K562 (cell line): ENCODE results near the gene VARS1. TPM values are rescaled to one million over a fixed set of nuclear protein-coding genes. Genes with fewer than 3 reads are reported as not detected.

ENCODE experiments used
- BACH1 ChIP-seq: fragments of 200-800 bp; sonication (Bioruptor generic); IDR thresholded peaks from 2 replicates; pipeline ENCODE4 v1.6.1; 2016; ENCODE audit warnings: missing genetic modification characterization, missing compliant biosample characterization
- BMI1 ChIP-seq: fragments of 150-350 bp; IDR thresholded peaks from 2 replicates; pipeline ENCODE4 v1.6.1; 2014; ENCODE audit warnings: low read length
- CBFB ChIP-seq: sonication (generic); formaldehyde crosslinking; IDR thresholded peaks from 2 replicates; pipeline ENCODE4 v1.4.0; 2020; ENCODE audit warnings: mild to moderate bottlenecking, missing genetic modification reagents
- CBX8 ChIP-seq: fragments of 200-600 bp; sonication (generic); IDR thresholded peaks from 2 replicates; pipeline ENCODE4 v1.6.1; 2012; ENCODE audit warnings: borderline replicate concordance, mixed run types, low read depth, mild to moderate bottlenecking, moderate library complexity, mixed read lengths, low read length, control low read depth, inconsistent platforms; ENCODE audit not compliant: poor library complexity, severe bottlenecking; ENCODE audit errors: extremely low read depth
- DNMT1 ChIP-seq: fragments of 450-650 bp; IDR thresholded peaks from 2 replicates; pipeline ENCODE4 v1.6.1; 2016; ENCODE audit warnings: antibody characterized with exemption, mild to moderate bottlenecking
- E2F3 ChIP-seq: fragments of 250-450 bp; sonication (Bioruptor Pico); IDR thresholded peaks from 2 replicates; pipeline ENCODE4 v1.4.0; 2020; ENCODE audit warnings: mild to moderate bottlenecking
- ELF4 ChIP-seq: fragments of 450-650 bp; formaldehyde crosslinking; IDR thresholded peaks from 2 replicates; pipeline ENCODE4 v1.4.0; 2022; ENCODE audit warnings: missing genetic modification characterization
- HIVEP1 ChIP-seq: fragments of 250-450 bp; sonication (Bioruptor Pico); IDR thresholded peaks from 2 replicates; pipeline ENCODE4 v1.4.0; 2020; ENCODE audit warnings: mild to moderate bottlenecking
- HMGN3 ChIP-seq: IDR thresholded peaks from 2 replicates; pipeline ENCODE4 v1.6.1; 2011; ENCODE audit warnings: borderline replicate concordance, low read depth, mild to moderate bottlenecking, mixed read lengths, low read length; ENCODE audit not compliant: insufficient read length; ENCODE audit errors: extremely low read depth
- HNRNPLL ChIP-seq: fragments of 200-400 bp; formaldehyde crosslinking; IDR thresholded peaks from 2 replicates; pipeline ENCODE4 v1.6.1; 2017; ENCODE audit warnings: low read length, low read depth, mild to moderate bottlenecking; ENCODE audit not compliant: poor library complexity, severe bottlenecking
- MCM7 ChIP-seq, 2 experiments: fragments of 450-650 bp; IDR thresholded peaks; 2 replicates each; pipeline ENCODE4 v1.6.1; 2016 to 2018
- MECOM ChIP-seq: fragments of 250-450 bp; sonication (Bioruptor Pico); IDR thresholded peaks from 2 replicates; pipeline ENCODE4 v1.8.0; 2022; ENCODE audit warnings: inconsistent platforms
- NCOA1 ChIP-seq: fragments of 450-650 bp; IDR thresholded peaks from 2 replicates; pipeline ENCODE4 v1.6.1; 2016; ENCODE audit warnings: low read depth
- NR1H2 ChIP-seq: sonication (generic); formaldehyde crosslinking; IDR thresholded peaks from 2 replicates; pipeline ENCODE4 v1.4.0; 2020; ENCODE audit warnings: mild to moderate bottlenecking, missing genetic modification reagents
- OTX1 ChIP-seq: fragments of 450-650 bp; formaldehyde crosslinking; IDR thresholded peaks from 2 replicates; pipeline ENCODE4 v1.4.0; 2022; ENCODE audit warnings: mild to moderate bottlenecking
- RBFOX2 ChIP-seq: fragments of 200-400 bp; formaldehyde crosslinking; IDR thresholded peaks from 2 replicates; pipeline ENCODE4 v1.6.1; 2017; ENCODE audit warnings: low read depth, mild to moderate bottlenecking, low read length, moderate library complexity
- RBM25 ChIP-seq: fragments of 200-400 bp; formaldehyde crosslinking; IDR thresholded peaks from 2 replicates; pipeline ENCODE4 v1.6.1; 2018; ENCODE audit warnings: low read length, low read depth, moderate library complexity; ENCODE audit not compliant: severe bottlenecking
- RNF2 ChIP-seq: sonication (generic); IDR thresholded peaks from 2 replicates; pipeline ENCODE4 v1.6.1; 2016
- SIRT6 ChIP-seq: IDR thresholded peaks from one replicate; pipeline ENCODE4 v1.6.1; 2012; ENCODE audit warnings: low read depth, mild to moderate bottlenecking, control low read depth, inconsistent platforms, low read length, moderate library complexity
- TAF1 ChIP-seq: IDR thresholded peaks from 2 replicates; pipeline ENCODE4 v1.6.1; 2011; ENCODE audit warnings: mild to moderate bottlenecking, low read length, moderate library complexity; ENCODE audit not compliant: insufficient read depth, control insufficient read depth, severe bottlenecking; ENCODE audit errors: extremely low read depth
- ZBED1 ChIP-seq: IDR thresholded peaks from 2 replicates; pipeline ENCODE4 v1.6.1; 2014
- ZFPM2 ChIP-seq: fragments of 250-450 bp; sonication (Bioruptor Pico); IDR thresholded peaks from 2 replicates; pipeline ENCODE4 v1.5.1; 2022; ENCODE audit warnings: mild to moderate bottlenecking
- ZNF133 ChIP-seq: fragments of 250-450 bp; sonication (Bioruptor Pico); IDR thresholded peaks from 2 replicates; pipeline ENCODE4 v1.4.0; 2020; ENCODE audit warnings: mild to moderate bottlenecking
- ZNF146 ChIP-seq: IDR thresholded peaks from one replicate; pipeline ENCODE4 v1.6.1; 2018; ENCODE audit warnings: missing compliant biosample characterization; ENCODE audit not compliant: unreplicated experiment
- ZNF165 ChIP-seq: fragments of 250-450 bp; sonication (Bioruptor Pico); IDR thresholded peaks from 2 replicates; pipeline ENCODE4 v1.4.0; 2020; ENCODE audit warnings: borderline replicate concordance
- polyA plus RNA-seq, 8 experiments: library from polyadenylated mRNA; depleted of rRNA in 4 of 8; stranded (reverse) in 5 of 8; unstranded in 3 of 8; fragments of >200 nt; fragmentation: Nextera tagmentation in 2 of 8; fragmentation: Illumina TruSeq in 1 of 8; extraction: Ambion mirVana in 2 of 8; extraction: Trizol in 1 of 8; gene quantifications; 2 replicates each; pipeline versions ENCODE4 v1.2.1 to v1.2.3, GENCODE V29; 2011 to 2014; ENCODE audit warnings: inconsistent platforms in 1 of 8, missing spikeins in 1 of 8
- total RNA-seq, 7 experiments: library from RNA; depleted of rRNA in 6 of 7; stranded (reverse); fragments of >200 nt in 6 of 7; fragmentation: Illumina TruSeq in 2 of 7; extraction: Trizol in 2 of 7; gene quantifications; 2 replicates each; pipeline versions ENCODE4 v1.2.1 to v1.2.3, GENCODE V29; 2011 to 2021; ENCODE audit warnings: low replicate concordance in 1 of 7
- TF ChIP-seq, protein P1 (sequence below): sonication (generic); formaldehyde crosslinking; IDR thresholded peaks from 2 replicates; pipeline ENCODE4 v1.8.0; 2022; ENCODE audit warnings: mild to moderate bottlenecking, missing genetic modification reagents
- TF ChIP-seq, protein P2 (sequence below): fragments of 250-450 bp; sonication (Bioruptor Pico); IDR thresholded peaks from 2 replicates; pipeline ENCODE4 v1.8.0; 2022; ENCODE audit warnings: inconsistent platforms, mild to moderate bottlenecking, moderate library complexity, borderline replicate concordance
- TF ChIP-seq, protein P3 (sequence below): fragments of 250-450 bp; sonication (Bioruptor Pico); IDR thresholded peaks from 2 replicates; pipeline ENCODE4 v1.9.0; 2021; ENCODE audit warnings: mild to moderate bottlenecking
- TF ChIP-seq, protein P4 (sequence below): sonication (generic); formaldehyde crosslinking; IDR thresholded peaks from 2 replicates; pipeline ENCODE4 v1.8.0; 2023; ENCODE audit warnings: mild to moderate bottlenecking, missing genetic modification reagents

VARS1 gene
- total and polyA plus RNA-seq, 9 of the 15 experiments (the other 6 are each of a cell fraction or from before 2014, with no cell fraction given), result 2.9 to 488 (median 130) TPM

DNA sequence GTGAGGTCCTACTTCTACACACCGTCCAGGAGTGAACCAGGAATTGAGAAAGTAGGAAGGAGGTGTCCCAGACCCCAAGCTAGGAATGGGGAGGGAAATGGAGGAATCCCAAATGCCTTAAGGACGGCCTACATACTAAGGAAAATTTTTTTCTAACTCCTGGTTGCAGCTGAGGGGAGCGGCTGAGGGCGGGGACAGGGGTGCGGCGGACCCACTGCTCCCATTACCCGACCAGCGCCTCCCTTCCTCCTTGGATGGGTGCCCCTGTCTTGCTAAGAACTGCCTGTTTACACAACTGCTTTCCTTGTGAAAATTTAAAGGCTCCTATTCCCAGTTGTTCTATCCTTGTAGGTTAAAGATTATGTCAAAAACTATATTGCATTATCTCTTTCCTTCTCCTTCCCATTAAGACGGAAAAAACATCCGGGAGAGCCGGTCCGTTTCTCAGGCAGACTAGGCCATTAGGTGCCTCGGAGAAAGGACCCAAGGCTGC is 31.3 kb upstream of the VARS1 start (continued):
- TF ChIP-seq SIRT6, result no peak
- no peak for TF ChIP-seq ZBED1
- TF ChIP-seq, protein P1, sequence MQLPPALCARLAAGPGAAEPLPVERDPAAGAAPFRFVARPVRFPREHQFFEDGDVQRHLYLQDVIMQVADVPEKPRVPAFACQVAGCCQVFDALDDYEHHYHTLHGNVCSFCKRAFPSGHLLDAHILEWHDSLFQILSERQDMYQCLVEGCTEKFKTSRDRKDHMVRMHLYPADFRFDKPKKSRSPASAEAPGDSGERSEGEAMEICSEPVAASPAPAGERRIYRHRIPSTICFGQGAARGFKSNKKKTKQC (CRISPR knock-in tag), result no peak
- TF ChIP-seq MECOM, result no peak; the same call in 1 of the 2 replicates
- TF ChIP-seq BACH1 (tag), result no peak; the same call in 1 of the 2 replicates
- TF ChIP-seq ELF4 (CRISPR knock-in tag), result peak; percentile 81; the same call in 1 of the 2 replicates
- TF ChIP-seq RNF2, result no peak
- TF ChIP-seq CBX8, result no peak
- TF ChIP-seq ZNF165 (CRISPR knock-in tag), result peak; percentile 85; the same call in 1 of the 2 replicates
- peak; percentile 48; the same call in 1 of the 2 replicates for TF ChIP-seq ZNF133 (CRISPR knock-in tag)
- TF ChIP-seq, protein P2, sequence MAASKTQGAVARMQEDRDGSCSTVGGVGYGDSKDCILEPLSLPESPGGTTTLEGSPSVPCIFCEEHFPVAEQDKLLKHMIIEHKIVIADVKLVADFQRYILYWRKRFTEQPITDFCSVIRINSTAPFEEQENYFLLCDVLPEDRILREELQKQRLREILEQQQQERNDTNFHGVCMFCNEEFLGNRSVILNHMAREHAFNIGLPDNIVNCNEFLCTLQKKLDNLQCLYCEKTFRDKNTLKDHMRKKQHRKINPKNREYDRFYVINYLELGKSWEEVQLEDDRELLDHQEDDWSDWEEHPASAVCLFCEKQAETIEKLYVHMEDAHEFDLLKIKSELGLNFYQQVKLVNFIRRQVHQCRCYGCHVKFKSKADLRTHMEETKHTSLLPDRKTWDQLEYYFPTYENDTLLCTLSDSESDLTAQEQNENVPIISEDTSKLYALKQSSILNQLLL (CRISPR knock-in tag), result no peak
- TF ChIP-seq ZFPM2 (CRISPR knock-in tag), result no peak
- no peak for TF ChIP-seq E2F3
- TF ChIP-seq BMI1, result no peak
- no peak for TF ChIP-seq RBFOX2
- TF ChIP-seq, protein P3, sequence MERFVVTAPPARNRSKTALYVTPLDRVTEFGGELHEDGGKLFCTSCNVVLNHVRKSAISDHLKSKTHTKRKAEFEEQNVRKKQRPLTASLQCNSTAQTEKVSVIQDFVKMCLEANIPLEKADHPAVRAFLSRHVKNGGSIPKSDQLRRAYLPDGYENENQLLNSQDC, result no peak; the same call in 1 of the 2 replicates
- 0 out of 2 replicates have a peak, but pooled peaks have one; percentile 28 for TF ChIP-seq DNMT1
- no peak for TF ChIP-seq NCOA1
- peak; percentile 69; the same call in 1 of the 2 replicates for TF ChIP-seq HIVEP1 (CRISPR knock-in tag)
- no peak for TF ChIP-seq HMGN3
- TF ChIP-seq RBM25, result no peak
- TF ChIP-seq CBFB (CRISPR knock-in tag), result no peak
- TF ChIP-seq, protein P4, sequence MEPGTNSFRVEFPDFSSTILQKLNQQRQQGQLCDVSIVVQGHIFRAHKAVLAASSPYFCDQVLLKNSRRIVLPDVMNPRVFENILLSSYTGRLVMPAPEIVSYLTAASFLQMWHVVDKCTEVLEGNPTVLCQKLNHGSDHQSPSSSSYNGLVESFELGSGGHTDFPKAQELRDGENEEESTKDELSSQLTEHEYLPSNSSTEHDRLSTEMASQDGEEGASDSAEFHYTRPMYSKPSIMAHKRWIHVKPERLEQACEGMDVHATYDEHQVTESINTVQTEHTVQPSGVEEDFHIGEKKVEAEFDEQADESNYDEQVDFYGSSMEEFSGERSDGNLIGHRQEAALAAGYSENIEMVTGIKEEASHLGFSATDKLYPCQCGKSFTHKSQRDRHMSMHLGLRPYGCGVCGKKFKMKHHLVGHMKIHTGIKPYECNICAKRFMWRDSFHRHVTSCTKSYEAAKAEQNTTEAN (CRISPR knock-in tag), result no peak
- peak; percentile 69 for TF ChIP-seq TAF1
- no peak for TF ChIP-seq MCM7 (IDR thresholded peaks at IDR 0.05)
- peak; percentile 87; the same call in 1 of the 2 replicates for TF ChIP-seq OTX1 (CRISPR knock-in tag)
- no peak for TF ChIP-seq ZNF146
- TF ChIP-seq HNRNPLL, result no peak
- TF ChIP-seq NR1H2 (CRISPR knock-in tag), result no peak
